ENCODE data around the gene CCDC93.

CCDC93 gene

DNA sequence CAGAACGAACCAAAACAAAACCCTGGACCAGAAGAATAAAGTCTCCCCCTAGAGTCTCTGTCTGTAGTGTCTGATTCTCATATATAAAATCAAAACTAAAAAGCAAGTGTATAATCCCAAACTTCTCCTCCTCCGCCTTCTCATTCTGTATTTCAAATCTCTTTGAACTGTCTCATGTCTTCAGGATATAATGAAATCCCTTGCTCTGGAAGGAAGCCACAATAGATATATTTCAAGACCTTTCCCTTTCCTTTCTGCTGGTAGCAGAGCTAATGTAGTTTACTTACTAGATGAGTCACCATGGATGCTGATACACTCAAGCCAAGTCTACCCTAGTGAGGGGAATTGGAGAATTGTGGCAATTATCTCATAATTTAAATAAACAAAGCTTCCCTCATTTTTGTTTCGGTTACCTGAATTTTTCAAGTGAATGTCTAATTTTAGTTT is 33.5 kb upstream of the CCDC93 start:
- CTCF ChIA-PET, result interaction anchor here (0.8 to 2.3 kb wide), 12 partner anchors 8 to 808 kb away, joined by 3 to 11 read pairs (median 4); no protein-coding TSS in a partner anchor
- DNase-seq (ENCODE audit: extremely low spot score), result no peak
- TF ChIP-seq CTBP1 (IDR thresholded peaks at IDR 0.05; ENCODE audit: borderline replicate concordance) (no peak), FOXA1 (IDR thresholded peaks at IDR 0.05) (no peak), HDGF (IDR thresholded peaks at IDR 0.05; ENCODE audit: borderline replicate concordance) (no peak), ELF4 (IDR thresholded peaks at IDR 0.05) (no peak), FOXM1 (IDR thresholded peaks at IDR 0.05; ENCODE audit: borderline replicate concordance) (no peak), L3MBTL2 (conservative IDR thresholded peaks at IDR 0.05) (no peak), NFRKB (IDR thresholded peaks at IDR 0.05) (no peak), ZNF384 (IDR thresholded peaks at IDR 0.05) (no peak), TARDBP (IDR thresholded peaks at IDR 0.05) (no peak), FOXK2 (IDR thresholded peaks at IDR 0.05) (no peak), SUZ12 (IDR thresholded peaks at IDR 0.05) (no peak), ARNT (IDR thresholded peaks at IDR 0.05) (no peak), LEF1 (IDR thresholded peaks at IDR 0.05; ENCODE audit: borderline replicate concordance) (no peak), SP1 (IDR thresholded peaks at IDR 0.05) (no peak), BHLHE40 (IDR thresholded peaks at IDR 0.05; ENCODE audit: borderline replicate concordance) (no peak)
- TF ChIP-seq, protein P1, sequence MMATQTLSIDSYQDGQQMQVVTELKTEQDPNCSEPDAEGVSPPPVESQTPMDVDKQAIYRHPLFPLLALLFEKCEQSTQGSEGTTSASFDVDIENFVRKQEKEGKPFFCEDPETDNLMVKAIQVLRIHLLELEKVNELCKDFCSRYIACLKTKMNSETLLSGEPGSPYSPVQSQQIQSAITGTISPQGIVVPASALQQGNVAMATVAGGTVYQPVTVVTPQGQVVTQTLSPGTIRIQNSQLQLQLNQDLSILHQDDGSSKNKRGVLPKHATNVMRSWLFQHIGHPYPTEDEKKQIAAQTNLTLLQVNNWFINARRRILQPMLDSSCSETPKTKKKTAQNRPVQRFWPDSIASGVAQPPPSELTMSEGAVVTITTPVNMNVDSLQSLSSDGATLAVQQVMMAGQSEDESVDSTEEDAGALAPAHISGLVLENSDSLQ (IDR thresholded peaks at IDR 0.05), result no peak
- POLR2A ChIA-PET, result interaction anchor here (1.1 to 1.4 kb wide), 2 partner anchors 10 to 138 kb away, joined by 4 to 5 read pairs; no protein-coding TSS in a partner anchor

DNA sequence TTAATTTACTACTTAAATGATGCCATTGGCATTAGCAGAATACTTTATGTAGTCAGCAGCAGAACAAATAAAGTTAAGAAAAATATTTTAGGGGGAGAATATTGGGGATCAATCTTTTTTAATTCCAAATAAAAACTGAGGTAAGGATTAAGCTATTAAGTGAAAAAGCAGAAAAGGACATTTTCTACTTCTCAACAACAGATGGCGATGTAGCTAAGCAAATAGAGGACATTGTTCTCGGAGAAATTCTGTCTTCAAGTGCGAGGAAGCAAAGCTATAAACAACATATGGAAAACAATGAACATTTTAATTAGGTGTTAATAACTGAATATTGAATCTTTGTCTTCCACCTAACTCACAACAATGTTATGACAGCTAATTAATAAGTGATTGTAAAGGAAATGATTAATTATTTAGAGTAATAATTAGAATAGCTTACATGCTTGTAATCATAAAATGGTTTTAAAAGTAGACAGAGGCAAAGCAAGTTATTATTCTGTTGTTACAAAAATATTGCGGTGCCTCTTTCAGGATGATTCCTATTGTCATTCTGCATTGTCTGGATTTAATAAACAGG is 32.9 kb upstream of the CCDC93 start:
- POLR2A ChIA-PET, result interaction anchor here (1.1 to 1.2 kb wide), 2 partner anchors 138 to 140 kb away, joined by 3 to 4 read pairs; no protein-coding TSS in a partner anchor
- DNase-seq (ENCODE audit: extremely low spot score), result peak; percentile 36
- CTCF ChIA-PET, result interaction anchor here (0.5 to 2.3 kb wide), 16 partner anchors 8 to 809 kb away, joined by 3 to 11 read pairs (median 4); no protein-coding TSS in a partner anchor
- TF ChIP-seq CTBP1 (IDR thresholded peaks at IDR 0.05; ENCODE audit: borderline replicate concordance), result no peak
- TF ChIP-seq ELF4 (IDR thresholded peaks at IDR 0.05), result no peak
- no peak for TF ChIP-seq FOXK2 (IDR thresholded peaks at IDR 0.05)
- no peak for TF ChIP-seq TARDBP (IDR thresholded peaks at IDR 0.05)
- no peak for TF ChIP-seq HDGF (IDR thresholded peaks at IDR 0.05; ENCODE audit: borderline replicate concordance)
- TF ChIP-seq ARNT (IDR thresholded peaks at IDR 0.05), result no peak
- no peak for TF ChIP-seq BHLHE40 (IDR thresholded peaks at IDR 0.05; ENCODE audit: borderline replicate concordance)
- no peak for TF ChIP-seq SP1 (IDR thresholded peaks at IDR 0.05)
- TF ChIP-seq, protein P1 (IDR thresholded peaks at IDR 0.05), result no peak
- TF ChIP-seq NFRKB (IDR thresholded peaks at IDR 0.05), result no peak
- no peak for TF ChIP-seq LEF1 (IDR thresholded peaks at IDR 0.05; ENCODE audit: borderline replicate concordance)
- no peak for TF ChIP-seq FOXA1 (IDR thresholded peaks at IDR 0.05)
- TF ChIP-seq FOXM1 (IDR thresholded peaks at IDR 0.05; ENCODE audit: borderline replicate concordance), result no peak
- TF ChIP-seq SUZ12 (IDR thresholded peaks at IDR 0.05), result no peak

DNA sequence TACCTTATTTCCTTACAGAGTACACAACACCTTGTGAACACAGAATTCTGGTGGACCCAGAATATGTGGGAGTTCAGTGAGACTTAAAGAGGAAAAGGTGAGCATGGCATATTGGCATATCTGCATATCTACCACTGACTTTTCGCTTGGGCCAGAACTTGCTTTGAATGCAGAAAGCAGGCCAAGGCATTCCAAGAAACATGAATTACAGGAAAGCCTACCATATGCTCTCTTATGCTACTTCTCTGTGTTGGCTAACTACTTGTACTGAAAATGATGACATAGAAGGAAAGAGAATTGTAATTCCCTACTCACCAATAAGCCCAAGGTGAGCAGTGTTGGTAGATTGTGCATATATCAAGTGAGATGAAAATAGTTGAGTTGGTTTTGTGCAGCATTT is 31.4 kb upstream of the CCDC93 start:
- ChIA-PET CTCF (interaction anchor here (0.7 kb wide), 1 partner anchor 580 kb away, joined by 3 read pairs; no protein-coding TSS in a partner anchor), POLR2A (no interaction called here)
- TF ChIP-seq HDGF (IDR thresholded peaks at IDR 0.05; ENCODE audit: borderline replicate concordance) (no peak), BHLHE40 (IDR thresholded peaks at IDR 0.05; ENCODE audit: borderline replicate concordance) (no peak), FOXA1 (IDR thresholded peaks at IDR 0.05) (no peak)
- no peak for DNase-seq (ENCODE audit: extremely low spot score)

DNA sequence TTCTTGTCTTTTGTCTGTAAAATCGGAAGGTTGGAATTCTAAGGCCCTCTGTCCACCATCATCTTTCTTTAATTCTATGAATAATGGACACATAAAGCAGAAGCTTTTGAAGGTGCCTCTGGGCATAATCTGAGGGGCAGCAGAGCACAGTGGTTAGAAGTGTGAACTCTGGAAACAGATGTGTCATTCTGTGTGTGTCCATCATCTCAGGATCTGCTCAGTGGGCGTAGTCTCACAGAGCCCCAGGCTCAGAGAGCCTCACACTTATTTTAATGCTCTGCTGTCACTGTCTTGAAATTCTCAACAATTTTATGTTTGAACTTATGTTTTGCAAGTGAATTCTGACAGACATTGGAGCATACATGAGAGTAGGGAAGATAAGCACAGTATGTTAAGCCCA is 31.0 kb upstream of the CCDC93 start:
- POLR2A ChIA-PET, result no interaction called here
- CTCF ChIA-PET, result no interaction called here
- TF ChIP-seq FOXA1 (IDR thresholded peaks at IDR 0.05), result no peak
- TF ChIP-seq L3MBTL2 (conservative IDR thresholded peaks at IDR 0.05), result no peak
- TF ChIP-seq FOXM1 (IDR thresholded peaks at IDR 0.05; ENCODE audit: borderline replicate concordance), result no peak
- TF ChIP-seq BHLHE40 (IDR thresholded peaks at IDR 0.05; ENCODE audit: borderline replicate concordance), result no peak
- no peak for TF ChIP-seq SUZ12 (IDR thresholded peaks at IDR 0.05)
- TF ChIP-seq LEF1 (IDR thresholded peaks at IDR 0.05; ENCODE audit: borderline replicate concordance), result no peak
- no peak for TF ChIP-seq ELF4 (IDR thresholded peaks at IDR 0.05)
- TF ChIP-seq, protein P1 (IDR thresholded peaks at IDR 0.05), result no peak
- no peak for TF ChIP-seq HDGF (IDR thresholded peaks at IDR 0.05; ENCODE audit: borderline replicate concordance)
- no peak for DNase-seq (ENCODE audit: extremely low spot score)

DNA sequence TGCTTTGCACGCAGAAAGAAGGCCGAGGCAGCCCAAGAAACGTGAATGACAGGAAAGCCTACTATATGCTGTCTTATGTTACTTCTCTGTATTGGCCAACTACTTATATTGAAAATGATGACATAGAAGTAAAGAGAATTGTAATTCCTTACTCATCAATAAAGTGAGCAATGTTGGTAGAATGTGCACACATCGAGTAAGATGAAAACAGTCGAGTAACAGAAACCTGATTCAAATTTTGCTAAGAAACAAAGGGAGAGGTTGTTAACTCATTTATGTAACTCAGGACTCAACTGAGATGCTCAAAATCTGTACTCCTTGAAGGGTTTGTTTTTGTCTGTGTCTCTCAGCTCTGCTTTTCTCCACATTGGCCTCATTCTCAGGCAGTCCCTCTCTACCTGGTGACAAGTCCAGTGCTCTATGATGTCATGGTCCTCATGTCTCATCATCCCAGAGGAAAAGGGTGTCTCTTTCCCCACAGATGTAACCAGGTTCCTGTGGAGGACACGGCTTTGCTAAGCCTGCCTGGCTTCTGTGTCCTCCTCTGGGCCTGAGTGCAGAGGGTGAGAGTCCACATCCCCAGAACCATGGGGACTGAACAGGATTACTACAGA is 30.3 kb upstream of the CCDC93 start:
- ChIA-PET CTCF (no interaction called here), POLR2A (no interaction called here)
- TF ChIP-seq ARNT (IDR thresholded peaks at IDR 0.05) (no peak), BHLHE40 (IDR thresholded peaks at IDR 0.05; ENCODE audit: borderline replicate concordance) (no peak), HDGF (IDR thresholded peaks at IDR 0.05; ENCODE audit: borderline replicate concordance) (no peak), SUZ12 (IDR thresholded peaks at IDR 0.05) (no peak), NFRKB (IDR thresholded peaks at IDR 0.05) (no peak), FOXK2 (IDR thresholded peaks at IDR 0.05) (no peak), CTBP1 (IDR thresholded peaks at IDR 0.05; ENCODE audit: borderline replicate concordance) (no peak), ELF4 (IDR thresholded peaks at IDR 0.05) (no peak), LEF1 (IDR thresholded peaks at IDR 0.05; ENCODE audit: borderline replicate concordance) (no peak), TARDBP (IDR thresholded peaks at IDR 0.05) (no peak)
- no peak for DNase-seq (ENCODE audit: extremely low spot score)

DNA sequence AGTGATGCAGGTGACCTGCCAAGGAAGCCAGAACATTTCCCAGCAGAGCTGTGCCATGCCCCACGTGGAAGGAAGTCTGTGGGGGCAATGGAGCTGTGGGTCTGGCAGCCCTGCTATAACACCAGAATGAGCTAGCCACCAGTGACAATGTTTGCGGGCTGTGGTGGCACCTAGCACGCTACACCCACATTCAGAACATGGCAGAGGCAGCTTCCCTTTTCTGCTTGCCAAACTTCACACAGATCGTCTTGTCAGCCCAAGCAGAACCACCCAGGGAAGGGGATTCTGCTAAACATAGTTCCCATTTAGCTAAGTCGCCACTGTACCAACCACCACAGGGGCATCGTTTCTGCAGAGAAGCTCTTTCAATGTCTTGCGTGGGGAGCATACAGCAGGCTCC is 27.0 kb upstream of the CCDC93 start:
- ChIA-PET POLR2A (no interaction called here), CTCF (interaction anchor here (1.4 kb wide), 1 partner anchor 8 kb away, joined by 5 read pairs; no protein-coding TSS in a partner anchor)
- no peak for DNase-seq (ENCODE audit: extremely low spot score)
- TF ChIP-seq FOXM1 (IDR thresholded peaks at IDR 0.05; ENCODE audit: borderline replicate concordance) (no peak), ARNT (IDR thresholded peaks at IDR 0.05) (no peak), FOXA1 (IDR thresholded peaks at IDR 0.05) (no peak), LEF1 (IDR thresholded peaks at IDR 0.05; ENCODE audit: borderline replicate concordance) (no peak), FOXK2 (IDR thresholded peaks at IDR 0.05) (no peak), HDGF (IDR thresholded peaks at IDR 0.05; ENCODE audit: borderline replicate concordance) (no peak), SUZ12 (IDR thresholded peaks at IDR 0.05) (no peak)

Data from HEK293T (cell line).